22Rv1 (cell line): ENCODE measurements around the gene NETO1.
A peak's percentile ranks its signal among the peaks of the same experiment; 100 is the strongest.

Experiments
- H3K27ac ChIP-seq: fragments of 450-650 bp; 2 replicates; pipeline ENCODE4 v1.5.1; 2017
- CTCF ChIP-seq: fragments of 450-650 bp; IDR thresholded peaks from 2 replicates; pipeline ENCODE4 v1.5.1; 2017; ENCODE audit warnings: mild to moderate bottlenecking
- ZFX ChIP-seq: fragments of 450-650 bp; IDR thresholded peaks from 2 replicates; pipeline ENCODE4 v1.6.1; 2017; ENCODE audit warnings: antibody characterized with exemption, borderline replicate concordance

NETO1 gene

DNA sequence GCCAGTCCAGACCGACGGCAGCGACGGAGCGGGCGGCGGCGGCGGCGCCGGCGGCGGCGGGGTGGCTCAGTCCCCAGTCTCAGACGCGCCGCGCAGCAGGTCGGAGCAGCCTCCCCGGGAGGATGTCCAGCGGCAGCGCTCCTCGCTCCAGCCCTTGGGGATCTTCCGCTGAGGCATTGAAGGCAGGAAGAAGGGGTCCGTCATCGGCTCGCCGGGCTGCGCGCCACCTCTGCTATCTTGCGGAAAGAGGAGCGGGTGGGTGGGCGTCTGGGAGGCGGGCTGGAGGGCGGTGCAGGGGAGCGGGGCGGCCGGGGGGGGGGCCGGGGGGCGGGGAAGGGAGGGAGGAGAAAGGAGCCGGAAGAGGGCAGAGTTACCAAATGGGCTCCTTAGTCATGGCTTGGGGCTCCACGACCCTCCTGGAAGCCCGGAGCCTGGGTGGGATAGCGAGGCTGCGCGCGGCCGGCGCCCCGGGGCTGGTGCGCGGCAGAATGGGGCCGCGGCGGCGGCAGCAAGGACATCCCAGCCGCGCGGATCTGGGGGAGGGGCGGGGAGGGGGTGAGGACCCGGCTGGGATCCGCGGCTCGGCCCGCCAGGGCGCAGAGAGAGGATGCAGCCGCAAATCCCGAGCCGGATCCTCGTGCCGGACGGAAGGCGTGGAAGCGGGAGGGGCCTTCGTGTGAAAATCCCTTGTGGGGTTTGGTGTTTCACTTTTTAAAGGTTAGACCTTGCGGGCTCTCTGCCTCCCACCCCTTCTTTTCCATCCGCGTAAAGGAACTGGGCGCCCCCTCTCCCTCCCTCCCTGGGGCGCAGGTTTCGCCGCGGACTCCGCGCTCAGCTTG is at the start of gene NETO1:
Gene NETO1, minus strand, starts transcription at position 242 of the 839 bp plus-strand sequence. CDS start 696 bp downstream, outside the sequence.
- TF ChIP-seq ZFX (no peak), CTCF (no peak)
- H3K27ac ChIP-seq, result peak within 1 kb of the TSS; percentile 33

DNA sequence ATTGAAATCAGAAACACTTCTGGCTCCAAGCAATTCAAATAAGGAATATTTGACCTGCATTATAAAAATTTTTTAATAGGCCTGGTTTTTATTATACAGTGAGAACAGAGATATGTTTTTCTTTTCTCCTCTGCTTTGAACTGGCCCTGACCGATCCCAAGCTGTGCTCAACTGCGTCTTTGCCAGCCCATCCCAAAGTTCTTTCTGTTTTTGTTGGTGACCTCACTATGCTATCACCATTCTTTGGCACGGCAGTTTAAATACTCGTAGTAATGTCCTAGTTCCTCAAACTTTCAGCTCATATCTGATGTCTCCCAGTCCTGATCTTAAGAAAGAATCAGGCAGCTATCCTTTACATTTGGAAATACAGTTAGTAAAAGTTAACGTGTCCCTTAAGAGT is 42.3 kb upstream of the NETO1 start:
- no peak overlapping the region for H3K27ac ChIP-seq
- TF ChIP-seq ZFX (no peak), CTCF (no peak)

GRCh38 chr18:72908181-72908580 is 40.4 kb upstream of the NETO1 start:
- no peak for TF ChIP-seq CTCF
- no peak overlapping the region for H3K27ac ChIP-seq

GRCh38 chr18:72903033-72903432 is 35.2 kb upstream of the NETO1 start:
- no peak overlapping the region for H3K27ac ChIP-seq
- TF ChIP-seq ZFX (no peak), CTCF (no peak)

DNA sequence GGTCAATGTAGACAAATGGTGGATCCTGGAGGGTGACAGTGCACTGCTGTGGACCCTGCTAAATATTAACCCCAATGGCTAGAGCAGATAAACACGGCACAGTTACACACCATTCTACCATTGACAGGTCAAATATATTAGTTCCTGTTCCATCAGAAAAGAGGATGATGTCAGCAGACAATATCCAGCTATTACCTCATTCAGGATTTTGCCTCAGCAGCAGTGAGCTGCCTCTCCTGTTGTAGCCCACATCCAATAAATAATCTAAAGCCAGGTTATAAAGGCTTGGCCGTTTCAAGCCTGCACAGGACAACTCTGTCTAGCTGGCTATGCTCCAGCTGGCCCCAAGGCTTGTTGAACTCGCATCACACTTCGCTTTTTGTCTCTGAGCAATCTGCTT is 31.6 kb upstream of the NETO1 start:
- TF ChIP-seq ZFX (no peak), CTCF (no peak)

GRCh38 chr18:72898870-72899269 is 31.1 kb upstream of the NETO1 start:
- TF ChIP-seq ZFX, result no peak
- no peak for TF ChIP-seq CTCF
- no peak overlapping the region for H3K27ac ChIP-seq

More for the DNA sequence above, 31.6 kb upstream of the NETO1 start:
- no peak overlapping the region for H3K27ac ChIP-seq

- no peak for TF ChIP-seq CTCF
- no peak for TF ChIP-seq ZFX
- no peak overlapping the region for H3K27ac ChIP-seq
Observed at GRCh38 chr18:72895548-72895947, 27.8 kb upstream of the NETO1 start.
